NK-92 (cell line): ENCODE measurements around the gene RGL1.

Experiments used
- DNase-seq: peaks from one replicate; lab custom pipeline; 2025; ENCODE audit not compliant: unreplicated experiment; lab: John Stamatoyannopoulos, UW

The RGL1 gene

DNA sequence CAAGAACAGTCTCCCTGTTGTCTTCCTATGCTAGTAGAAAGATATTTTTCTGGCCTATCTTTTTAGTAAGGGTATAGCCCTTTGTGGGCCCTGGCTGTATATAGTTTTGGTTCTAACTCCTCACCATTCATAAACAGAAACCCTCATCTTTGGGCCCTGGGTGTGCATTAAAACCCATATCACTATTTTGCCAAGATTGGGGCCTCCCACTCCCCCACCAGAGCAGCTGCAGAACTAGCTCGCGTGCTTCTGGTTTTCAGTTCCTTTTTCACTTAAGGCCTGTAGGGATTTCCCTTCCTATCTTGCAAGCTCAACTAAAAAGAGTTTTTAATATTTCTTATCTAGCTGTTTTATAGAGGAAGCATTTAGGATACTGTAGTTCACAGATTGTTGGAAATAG lies 106.4 kb downstream of the RGL1 start:
- DNase-seq = no peak

DNA sequence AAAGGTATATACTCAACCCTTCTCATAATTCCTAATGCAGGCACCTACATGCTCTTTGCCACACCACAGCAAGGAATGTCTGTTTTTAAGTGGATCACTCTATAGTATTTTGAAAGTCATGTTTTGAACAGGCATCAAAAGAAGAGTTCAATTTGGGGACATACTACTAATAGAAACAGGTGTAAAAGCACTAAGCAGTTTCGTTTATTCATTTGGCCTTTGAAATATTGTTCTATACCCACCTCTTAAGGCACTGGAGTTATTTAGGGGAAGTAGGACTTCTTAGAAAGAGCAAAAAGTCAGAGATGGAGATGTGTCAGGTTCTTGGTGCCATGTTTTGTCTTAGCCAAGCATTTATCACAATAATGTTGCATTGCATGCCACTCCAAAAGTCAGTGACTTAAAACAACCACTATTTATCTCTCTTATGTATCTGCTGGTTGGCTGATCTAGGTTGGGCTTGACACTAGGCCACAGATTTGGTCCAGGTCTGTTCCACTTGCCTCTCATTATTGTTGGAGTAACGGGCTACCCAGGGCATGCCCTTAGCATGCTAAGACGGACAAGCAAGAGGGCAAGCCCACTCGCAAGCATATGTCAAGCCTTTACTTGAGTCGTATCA lies 107.5 kb downstream of the RGL1 start:
- DNase-seq = no peak

DNA sequence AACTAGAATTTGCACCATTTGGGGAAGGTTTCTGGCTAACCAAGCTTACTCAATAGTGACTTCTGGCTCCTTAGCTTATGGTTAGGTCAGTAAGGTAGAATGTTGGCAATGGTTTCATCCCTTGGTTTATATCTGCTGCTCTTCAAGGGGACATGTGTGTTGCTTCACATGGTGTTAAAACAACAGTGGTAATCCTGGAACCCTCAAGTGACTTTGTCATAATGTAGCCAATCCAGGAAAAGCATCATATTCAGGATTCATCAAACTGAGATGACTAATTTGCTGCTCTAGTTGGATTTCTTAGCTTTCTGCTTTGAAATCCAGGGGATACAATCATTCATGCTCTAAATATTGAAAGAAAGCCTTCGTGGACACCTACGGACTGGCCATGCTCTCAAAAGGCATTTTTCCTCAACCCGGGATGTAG lies 108.7 kb downstream of the RGL1 start:
- no peak for DNase-seq

DNA sequence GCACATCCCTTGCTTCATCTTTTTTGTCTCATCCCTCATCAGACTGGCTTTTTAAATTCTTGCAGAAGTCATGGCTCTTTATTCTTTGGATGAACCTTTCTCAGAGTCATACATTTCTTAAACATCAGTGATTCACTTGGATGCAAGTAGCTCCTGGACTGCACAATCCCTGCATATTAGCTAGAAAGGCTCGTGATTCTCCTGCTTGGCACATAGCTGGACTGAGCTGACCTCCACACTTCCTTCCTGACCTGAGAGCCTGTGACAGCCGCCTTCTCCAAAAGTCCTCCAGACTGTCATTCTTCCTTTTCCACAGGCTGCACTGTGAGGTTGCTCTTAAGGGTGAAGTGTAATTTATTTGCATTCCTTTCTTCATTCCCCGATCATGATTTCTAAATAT lies 109.4 kb downstream of the RGL1 start:
- DNase-seq = no peak

DNA sequence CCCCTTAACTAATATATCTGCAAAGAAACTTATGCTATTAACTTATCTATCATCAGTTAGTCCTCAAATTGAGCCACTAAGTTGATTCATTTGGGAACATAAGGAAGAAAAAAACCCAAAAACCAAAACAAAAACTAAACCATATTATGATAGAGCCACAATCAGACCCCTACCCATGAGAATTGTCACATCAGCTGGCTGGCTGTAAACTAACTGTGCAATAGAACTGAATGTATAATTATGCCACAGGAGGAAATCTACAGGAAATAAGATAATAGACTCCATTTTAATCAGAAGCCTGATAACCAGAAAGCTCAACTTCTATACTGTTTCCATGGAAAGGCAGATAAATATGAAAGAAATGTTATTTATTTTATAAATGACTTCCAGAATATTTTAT lies 110.0 kb downstream of the RGL1 start:
- no peak for DNase-seq

DNA sequence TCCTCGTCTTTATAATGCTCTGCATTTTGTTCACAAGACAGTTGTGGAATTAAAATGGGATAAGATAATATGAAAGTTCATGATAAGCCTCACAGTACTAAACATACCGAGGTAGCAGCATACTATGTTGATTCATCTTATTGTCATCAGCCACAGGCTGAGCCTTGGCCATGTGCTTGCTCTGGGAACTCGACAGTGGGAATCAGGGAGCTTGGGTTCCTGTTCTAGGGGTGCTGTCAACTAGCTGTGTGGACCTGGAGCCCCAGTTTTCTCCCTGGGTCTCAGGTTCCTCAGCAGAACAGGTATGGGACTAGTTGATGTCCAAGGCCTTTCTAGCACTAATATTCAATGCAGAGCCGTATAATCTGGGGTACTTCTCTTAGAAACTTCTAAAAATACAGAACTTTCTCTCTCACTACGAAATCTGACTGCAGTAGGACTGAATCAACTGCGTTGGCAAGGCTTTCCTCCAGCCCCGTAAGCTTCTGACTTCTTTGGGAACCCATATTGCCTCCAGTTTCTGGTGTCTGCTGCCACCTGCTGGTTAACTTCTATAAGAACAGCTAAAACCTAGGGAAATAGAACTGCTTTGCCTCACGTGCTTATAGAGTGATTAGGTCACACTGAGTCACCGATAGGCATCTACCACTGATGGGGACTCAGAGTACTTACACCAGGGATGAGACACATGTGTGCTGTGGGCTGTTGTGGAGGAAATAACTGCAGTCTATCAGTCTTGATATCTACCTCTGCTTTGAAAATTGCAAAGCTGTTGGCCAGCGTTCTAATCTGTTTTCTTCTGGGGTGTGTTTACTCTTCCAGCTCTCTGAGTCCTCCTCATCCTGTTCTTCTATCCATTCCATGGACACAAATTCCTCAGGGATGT lies 110.9 kb downstream of the RGL1 start:
- DNase-seq = no peak

DNA sequence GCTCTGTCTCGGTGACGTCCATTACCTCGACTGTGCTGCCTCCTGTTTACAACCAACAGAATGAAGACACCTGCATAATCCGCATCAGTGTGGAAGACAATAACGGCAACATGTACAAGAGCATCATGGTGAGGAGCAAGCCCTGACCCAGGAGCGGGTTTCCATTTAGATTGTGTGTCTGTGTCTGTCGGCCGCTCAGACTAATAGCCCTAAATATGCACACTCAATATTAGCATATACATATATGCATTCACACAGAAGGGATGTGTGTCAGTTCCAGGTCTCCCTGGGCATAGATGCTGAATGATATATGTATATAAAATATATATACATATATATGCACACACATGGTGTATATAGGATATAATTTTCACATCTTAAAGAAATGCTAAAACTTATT lies 111.7 kb downstream of the RGL1 start:
- DNase-seq = no peak

DNA sequence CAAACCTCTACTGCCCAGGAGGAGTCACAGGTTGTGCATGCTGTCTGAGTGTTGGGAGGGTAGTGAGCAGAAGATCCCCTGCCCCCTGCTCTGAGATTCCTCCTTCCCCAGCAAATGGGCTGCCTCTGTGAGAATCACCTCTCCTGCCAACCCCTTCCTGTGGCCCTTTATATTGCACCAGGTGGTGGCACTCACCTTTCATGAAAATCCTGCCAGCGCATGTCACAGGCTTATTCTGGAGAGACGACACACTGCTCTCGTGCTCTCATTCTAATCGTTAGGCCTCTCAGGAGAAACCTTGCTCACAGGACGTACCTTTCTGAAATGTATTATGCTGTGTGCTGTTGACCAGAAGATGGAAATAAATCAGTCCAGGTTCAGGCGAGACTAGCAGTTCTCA lies 113.7 kb downstream of the RGL1 start:
- DNase-seq = no peak

DNA sequence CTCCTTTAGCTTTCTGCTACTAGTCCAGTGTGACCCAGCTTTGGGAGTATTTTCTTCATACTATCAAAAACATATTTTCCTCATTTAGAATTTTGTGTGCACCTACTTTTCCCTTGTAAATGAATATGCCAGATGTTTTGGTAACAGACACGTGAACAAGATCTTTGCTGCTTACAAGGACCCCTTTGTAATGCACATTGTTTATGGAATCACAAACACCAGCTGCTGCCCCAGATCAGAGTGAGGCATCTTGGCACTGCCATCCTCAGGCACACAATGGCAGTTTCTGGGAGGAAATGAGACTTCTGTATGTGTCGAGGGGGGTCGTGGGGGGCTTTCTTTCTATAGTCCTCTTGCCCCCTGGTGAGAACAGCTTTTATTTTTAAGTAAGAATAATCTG lies 115.7 kb downstream of the RGL1 start:
- no peak for DNase-seq

DNA sequence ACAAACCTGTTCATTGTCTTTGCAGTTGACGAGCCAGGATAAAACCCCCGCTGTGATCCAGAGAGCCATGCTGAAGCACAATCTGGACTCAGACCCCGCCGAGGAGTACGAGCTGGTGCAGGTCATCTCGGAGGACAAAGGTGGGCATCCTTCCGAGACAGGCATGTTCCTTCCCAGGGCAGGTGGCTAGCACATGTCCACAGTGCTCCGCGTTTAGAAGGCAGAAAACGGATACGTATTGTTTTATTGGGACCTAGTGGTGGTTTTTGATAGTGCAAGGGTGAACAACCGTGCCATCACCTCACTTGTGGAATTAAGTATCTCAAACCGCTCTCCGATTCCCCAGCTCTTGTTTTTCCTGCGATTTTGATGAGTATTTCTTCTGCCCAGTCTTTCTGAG lies 117.3 kb downstream of the RGL1 start:
- DNase-seq = no peak

DNA sequence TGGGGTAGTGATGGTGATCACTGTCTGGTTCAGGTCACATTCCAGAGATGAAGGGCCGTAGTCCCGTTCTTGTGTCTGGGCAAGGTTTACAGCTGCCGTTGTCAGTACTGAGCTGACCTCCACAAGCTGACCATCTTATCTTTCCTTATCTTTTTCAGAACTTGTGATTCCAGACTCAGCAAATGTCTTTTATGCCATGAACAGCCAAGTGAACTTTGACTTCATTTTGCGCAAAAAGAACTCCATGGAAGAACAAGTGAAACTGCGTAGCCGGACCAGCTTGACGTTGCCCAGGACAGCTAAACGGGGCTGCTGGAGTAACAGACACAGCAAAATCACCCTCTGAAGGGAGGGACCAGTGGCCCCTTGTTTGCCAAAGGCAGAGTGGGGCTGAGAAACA lies 121.0 kb downstream of the RGL1 start:
- no peak for DNase-seq

DNA sequence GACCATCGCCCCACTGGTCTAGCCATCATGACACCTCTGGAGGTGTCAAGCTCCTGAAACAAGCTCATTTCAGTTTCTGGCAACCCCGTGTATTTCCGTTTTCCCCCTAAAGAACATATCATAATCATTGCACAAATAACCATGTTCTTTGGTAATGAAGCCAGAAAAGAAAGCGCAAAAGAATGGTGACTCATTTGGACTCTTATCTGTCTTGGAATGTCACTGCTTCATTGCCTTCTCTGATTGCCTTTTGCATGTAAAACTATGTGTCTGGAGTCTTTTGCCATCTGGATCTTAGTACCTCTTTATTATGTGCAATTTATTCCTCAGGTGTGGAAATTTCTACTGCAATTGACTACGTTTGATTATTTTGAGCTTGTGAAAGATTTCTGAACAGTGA lies 122.1 kb downstream of the RGL1 start:
- DNase-seq = no peak

DNA sequence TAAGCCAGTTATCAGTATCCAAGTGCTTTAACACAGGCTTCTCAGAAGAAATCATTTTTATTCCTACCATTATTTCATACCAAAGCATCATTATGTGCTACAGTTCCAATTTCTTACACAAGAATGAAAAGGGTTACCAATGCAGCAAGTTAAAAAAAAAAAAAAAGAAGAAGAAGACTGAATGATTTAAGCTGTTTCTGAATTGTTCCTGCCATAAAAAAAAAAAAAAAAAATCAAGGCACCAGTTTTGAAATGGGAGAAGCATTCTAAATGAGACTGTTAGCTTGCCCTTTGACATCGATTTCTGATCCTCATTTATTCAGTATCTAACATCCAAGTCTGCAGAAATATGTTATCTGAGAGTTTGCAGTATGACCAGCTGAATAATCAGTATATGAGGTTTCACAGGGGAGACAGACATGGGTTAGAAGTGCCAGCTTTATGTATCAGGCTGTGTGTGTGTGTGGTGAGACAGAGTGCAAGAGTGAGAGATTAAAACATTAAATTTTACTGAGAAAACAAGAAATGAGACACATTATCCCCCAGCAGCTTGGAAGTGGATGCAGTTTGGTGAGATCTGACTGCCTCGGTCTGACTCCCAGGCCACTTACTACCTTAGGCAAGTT lies 126.8 kb downstream of the RGL1 start:
- DNase-seq = no peak

DNA sequence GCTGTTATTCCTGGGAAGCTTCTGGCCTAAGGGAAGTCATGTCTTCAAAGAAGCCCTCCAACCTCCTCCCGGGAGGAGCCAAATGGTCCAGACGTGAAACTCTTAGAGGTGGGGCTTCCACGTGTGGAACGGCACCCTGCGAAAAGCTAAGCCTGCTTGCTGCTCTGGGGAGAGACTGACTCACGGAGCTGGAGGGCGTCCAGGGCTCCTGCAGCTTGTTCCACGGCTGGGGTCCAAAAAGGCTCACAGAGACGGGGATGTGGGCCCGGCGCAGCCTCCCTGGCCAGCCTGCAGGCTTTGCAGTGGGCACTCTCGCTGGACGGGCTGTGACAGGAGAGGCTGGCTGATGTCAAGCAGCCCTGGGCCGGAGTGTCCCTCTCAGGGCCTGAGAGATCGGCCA lies 127.5 kb downstream of the RGL1 start:
- DNase-seq = no peak

DNA sequence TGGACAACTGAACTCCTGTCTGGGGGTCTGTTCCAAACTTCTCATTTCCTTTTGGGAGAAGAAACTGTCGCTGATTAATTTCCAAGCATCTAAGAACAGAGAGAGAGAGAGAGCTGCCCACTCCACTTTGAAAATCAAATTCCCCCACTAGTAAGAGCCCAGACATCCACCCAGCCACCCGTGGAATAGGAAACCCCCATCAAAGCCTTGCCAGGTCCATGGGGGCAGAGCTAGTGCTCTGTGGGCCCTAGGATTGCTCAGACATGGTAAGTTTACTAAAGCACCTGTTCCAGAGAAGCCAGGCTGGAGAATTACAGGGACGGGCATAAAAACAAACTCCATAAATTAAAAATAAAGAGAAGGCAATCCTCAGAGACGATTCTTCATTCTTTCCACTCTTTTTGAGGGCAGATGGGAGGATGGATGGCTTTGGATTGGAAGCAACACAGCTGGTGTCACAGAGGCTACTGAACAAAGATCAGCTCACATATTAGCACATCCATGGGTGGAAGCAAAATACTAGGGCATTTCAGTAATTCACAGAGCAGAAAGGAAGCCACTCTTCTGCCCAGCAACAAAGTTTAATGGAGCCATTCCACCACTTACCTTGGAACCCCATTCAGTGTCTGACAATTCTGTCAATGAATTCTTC lies 128.7 kb downstream of the RGL1 start:
- DNase-seq = no peak

DNA sequence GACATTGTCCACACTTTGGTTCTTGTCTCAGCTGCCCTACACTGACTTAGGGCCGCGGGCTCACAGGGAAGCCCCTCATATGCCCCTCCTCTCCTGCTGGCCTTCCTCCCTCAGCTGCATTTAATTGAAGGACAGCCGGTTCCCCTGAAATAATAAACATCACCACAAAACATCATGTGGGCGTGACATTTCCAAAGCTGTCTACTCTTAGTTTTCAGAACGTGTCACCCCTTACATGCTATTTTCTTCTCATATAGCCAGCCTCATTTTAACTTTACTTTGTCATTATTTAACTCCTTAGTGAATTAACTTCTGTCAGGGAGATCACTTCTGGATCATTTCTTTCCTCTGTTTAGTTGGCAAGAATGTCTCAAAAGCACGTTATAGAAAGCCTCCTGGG lies 129.4 kb downstream of the RGL1 start:
- DNase-seq = no peak

DNA sequence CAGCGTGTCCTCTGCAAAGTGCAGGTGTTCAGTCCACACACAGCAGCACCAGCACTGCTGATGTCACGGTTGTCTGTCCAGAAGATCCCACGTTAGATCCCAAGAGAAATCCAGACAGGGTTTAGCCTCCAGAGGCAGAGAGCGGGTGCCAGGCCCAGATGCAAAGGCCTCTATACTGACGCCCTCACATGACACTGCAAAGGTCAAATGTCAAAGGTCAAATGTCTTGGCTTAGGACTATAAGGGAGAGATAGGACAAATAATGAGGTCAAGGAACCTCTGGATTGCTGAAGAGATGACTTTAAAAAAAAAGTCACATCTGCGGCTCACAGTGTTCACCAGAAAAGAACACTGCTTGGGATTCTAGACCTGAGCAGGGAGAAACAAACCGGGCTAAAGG lies 131.1 kb downstream of the RGL1 start:
- no peak for DNase-seq

DNA sequence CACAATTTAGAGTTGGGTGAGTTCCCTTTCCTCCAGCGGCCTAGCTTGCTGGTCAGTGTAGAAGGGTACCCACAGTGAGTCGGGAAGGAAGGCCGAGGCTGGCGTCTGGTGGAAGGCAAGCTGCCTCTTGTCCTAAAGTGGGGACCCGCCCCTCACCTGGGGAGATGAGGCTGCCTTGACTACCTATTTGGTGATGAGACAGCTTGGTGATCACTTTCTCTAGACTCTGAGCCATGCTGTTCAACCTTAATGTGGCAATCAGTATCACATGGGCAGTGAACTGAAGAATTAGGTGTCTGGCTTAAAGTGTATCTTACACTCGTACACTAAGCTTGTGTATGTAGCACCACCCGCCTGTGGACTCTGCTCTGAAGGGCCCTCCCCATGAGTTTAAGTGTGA lies 131.9 kb downstream of the RGL1 start:
- DNase-seq = no peak

DNA sequence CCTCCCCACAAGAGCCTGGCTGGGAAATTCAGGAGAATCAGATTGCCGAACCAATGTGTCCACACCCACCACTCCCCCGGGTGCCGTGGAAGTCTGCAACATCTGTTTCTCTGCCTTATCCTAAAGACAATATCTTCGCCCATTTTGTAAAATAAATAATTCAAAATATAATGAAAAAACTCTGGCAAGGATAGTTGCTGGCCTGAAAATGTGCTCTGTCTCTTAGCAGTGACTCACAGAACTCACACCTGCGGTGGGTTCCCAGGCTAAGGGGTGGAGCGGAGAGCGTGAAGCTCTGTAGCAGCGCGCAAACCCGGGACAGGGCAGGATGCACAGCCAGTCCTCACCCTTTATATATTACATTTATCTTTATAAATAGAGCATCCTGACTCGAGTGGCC lies 132.7 kb downstream of the RGL1 start:
- DNase-seq = no peak

DNA sequence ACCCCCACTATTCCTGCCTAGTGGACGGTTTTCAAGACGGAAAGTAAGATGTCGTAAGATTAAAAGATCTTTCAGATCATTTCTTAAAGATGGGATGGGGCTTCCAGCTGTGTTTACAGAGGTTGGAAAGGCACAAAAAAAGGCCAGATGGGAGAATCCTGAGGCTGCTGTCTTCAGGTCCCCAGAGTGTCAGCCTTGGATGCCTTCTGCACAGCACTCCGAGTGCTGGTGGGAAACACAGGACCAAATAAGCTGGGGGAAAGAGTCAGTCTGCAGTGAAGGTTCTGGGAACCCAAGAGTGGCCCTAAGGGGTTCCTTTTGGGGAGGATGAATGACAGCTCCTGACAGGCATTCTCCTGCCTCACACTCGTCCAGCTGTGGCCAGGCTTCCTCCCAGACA lies 136.1 kb downstream of the RGL1 start:
- no peak for DNase-seq

DNA sequence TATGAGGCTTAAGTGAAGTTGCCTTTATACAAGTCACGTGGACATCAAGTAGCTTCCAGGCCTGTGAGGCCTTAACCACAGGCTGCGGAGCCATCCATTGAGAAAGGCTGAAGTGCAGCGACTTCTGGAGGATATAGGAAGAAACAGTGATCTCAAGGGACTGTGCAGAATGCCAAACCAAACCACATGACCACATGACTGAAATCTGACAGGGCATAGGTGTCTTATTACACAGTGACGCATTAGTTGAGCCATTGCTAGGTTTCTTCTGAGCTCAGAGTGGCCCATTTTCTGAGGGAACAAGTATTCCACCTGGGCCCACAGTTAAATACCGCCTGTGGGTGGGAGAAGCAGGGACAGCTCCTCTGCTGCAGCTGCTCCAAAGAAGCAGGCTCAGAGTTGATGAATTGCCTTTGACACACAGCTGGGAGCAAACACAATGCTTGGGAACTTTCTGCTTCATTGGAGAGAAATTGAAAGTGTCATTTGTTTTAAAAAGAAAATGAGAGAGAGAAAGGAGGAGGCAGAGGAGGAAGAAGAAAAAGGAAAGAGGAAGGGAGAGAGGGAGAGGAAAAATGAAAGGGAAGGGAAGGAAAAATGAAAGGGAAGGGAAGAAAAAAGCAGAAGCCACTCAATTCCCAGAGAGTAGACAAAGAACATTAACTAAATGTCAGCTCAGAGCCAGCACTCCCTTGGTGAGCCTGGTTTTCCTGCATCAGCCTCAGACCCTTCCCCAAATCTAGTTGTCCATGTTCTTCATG lies 138.2 kb downstream of the RGL1 start:
- DNase-seq = no peak
